Body of pancreas (tissue), 4 donors: Measurements from ENCODE around the gene CASP4.

Source experiments
- CTCF ChIP-seq, 7 experiments: fragments of 450-650 bp in 4 of 7; fragments of 200-600 bp in 3 of 7; sonication (generic) in 3 of 7; IDR thresholded peaks; one replicate each; pipeline ENCODE4 v1.5.1; 2016 to 2019; ENCODE audit warnings: antibody characterized with exemption in 7 of 7
- POLR2A ChIP-seq, 3 donors: fragments of 450-650 bp; IDR thresholded peaks; one replicate each; pipeline ENCODE4 v1.6.1; 2016; ENCODE audit warnings: antibody characterized with exemption in 3 of 3, mild to moderate bottlenecking in 2 of 3

- TF ChIP-seq CTCF (IDR thresholded peaks at IDR 0.05), result peak in 6 of 7 experiments; percentile 34 to 53 (median 47)
- TF ChIP-seq POLR2A (IDR thresholded peaks at IDR 0.05), result no peak
Observed at GRCh38 chr11:104946907-104947306, 21.5 kb downstream of the CASP4 start.
